GM13977 (cell line): ENCODE measurements around the gene GTF2IRD1.

Experiments used
- DNase-seq: peaks from one replicate; pipeline ENCODE4 v3.0.0; 2012; ENCODE audit warnings: low spot score
- in situ Hi-C: fragments of 300-500 bp; cut with MboI; formaldehyde crosslinking; loops from one replicate; pipeline ENCODE4 v1.12.0; 2022; ENCODE audit warnings: low sequenced_read_pairs, low pct_unique_long_range_greater_than_20kb, mixed read lengths, inconsistent platforms; ENCODE audit not compliant: unreplicated experiment
- TF ChIP-seq, protein P1 (sequence below): IDR thresholded peaks from 2 replicates; pipeline ENCODE4 v1.5.1; 2012; ENCODE audit warnings: mild to moderate bottlenecking, control low read depth; ENCODE audit not compliant: insufficient read depth; ENCODE audit errors: extremely low read depth, missing control alignments

The GTF2IRD1 gene

GRCh38 chr7:74475987-74476350 is 22.3 kb downstream of the GTF2IRD1 start:
- TF ChIP-seq, protein P1, sequence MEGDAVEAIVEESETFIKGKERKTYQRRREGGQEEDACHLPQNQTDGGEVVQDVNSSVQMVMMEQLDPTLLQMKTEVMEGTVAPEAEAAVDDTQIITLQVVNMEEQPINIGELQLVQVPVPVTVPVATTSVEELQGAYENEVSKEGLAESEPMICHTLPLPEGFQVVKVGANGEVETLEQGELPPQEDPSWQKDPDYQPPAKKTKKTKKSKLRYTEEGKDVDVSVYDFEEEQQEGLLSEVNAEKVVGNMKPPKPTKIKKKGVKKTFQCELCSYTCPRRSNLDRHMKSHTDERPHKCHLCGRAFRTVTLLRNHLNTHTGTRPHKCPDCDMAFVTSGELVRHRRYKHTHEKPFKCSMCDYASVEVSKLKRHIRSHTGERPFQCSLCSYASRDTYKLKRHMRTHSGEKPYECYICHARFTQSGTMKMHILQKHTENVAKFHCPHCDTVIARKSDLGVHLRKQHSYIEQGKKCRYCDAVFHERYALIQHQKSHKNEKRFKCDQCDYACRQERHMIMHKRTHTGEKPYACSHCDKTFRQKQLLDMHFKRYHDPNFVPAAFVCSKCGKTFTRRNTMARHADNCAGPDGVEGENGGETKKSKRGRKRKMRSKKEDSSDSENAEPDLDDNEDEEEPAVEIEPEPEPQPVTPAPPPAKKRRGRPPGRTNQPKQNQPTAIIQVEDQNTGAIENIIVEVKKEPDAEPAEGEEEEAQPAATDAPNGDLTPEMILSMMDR, result no peak
- in situ Hi-C loops, result no loop called here

GRCh38 chr7:74476626-74477025 is 22.9 kb downstream of the GTF2IRD1 start:
- no peak for DNase-seq
- in situ Hi-C loops, result no loop called here

More at GRCh38 chr7:74475987-74476350, 22.3 kb downstream of the GTF2IRD1 start:
- DNase-seq, result no peak

GRCh38 chr7:74478671-74479065 is 25.0 kb downstream of the GTF2IRD1 start:
- DNase-seq, result no peak
- TF ChIP-seq, protein P1, result no peak
- in situ Hi-C loops, result no loop called here

More at GRCh38 chr7:74476626-74477025, 22.9 kb downstream of the GTF2IRD1 start:
- TF ChIP-seq, protein P1, result no peak

DNA sequence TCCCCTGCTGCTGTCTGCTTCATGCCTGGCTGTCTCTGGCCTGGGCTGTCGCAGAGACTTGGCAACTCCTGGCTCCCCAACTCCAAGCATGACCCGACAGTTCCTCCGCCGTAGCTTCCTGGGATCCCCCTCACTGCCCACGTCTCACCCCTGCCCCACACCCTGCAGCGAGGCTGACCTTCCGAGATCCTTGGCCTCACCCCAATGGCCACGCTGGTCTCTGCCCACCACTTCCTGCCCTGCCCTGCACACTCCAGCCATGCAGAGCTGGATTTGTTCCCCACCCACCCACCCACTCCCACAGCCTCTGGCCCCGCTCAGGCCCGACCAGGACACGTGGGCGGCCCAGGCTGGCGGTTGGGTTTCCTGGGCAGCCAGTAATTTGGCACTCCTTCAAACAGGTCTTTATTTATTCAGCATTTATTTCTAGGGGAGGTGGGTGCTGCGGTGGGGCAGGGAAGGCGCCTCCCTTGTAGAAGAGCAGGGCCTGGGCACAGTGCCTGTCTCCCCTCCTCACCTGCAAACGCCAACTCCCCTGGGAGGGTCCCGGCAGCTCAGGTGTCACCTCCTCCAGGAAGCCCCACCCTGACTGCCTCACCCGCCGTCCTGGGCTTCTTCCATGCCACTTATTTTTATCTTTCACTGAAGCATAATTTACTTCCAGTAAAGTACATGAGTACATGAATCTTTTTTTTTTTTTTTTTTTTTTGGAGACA is 25.5 kb downstream of the GTF2IRD1 start:
- DNase-seq, result peak; percentile 41
- in situ Hi-C loops, result no loop called here
- TF ChIP-seq, protein P1, result no peak

DNA sequence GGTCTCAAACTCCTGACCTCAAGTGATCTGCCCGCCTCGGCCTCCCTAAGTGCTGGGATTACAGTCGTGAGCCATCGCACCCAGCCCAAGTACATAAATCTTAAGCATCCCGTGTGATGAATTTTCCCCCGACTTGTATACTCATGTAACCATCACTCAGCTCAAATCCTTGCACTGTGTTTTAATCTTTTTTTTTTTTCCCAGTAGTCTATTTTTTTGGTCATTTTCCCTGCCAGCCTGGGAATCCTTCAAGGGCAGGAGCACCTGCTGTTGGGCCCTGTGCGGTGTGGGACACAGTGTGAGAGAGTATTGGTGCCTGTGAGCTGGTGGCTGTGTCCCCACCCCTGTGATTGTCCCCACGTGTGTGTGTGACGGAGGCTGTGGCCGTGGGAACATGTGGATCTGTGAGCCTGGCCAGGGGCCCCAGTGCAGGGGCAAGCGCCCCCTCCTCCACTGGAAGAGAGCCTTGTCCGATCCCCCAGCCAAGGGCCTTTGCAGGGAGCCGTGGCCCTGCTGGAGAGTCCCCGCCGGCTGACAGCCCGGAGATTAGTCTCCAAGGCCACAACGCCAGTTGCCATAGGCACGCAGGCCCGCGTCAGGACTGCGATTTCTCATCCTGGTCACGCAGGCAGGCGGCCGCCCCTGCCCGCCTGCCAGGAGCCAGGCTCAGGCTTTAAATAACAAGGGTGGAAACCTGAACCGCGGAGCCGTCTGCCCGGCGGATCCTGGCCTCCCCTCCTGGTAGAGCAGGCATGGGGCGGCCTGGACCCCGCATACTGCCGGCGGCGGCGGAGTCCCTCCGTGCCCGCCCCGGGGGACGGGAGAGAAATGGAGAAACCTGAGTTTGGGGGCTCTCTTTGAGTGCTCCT is 26.5 kb downstream of the GTF2IRD1 start:
- peak; percentile 54 for DNase-seq
- in situ Hi-C loops, result no loop called here
- TF ChIP-seq, protein P1, result no peak

- TF ChIP-seq, protein P1, result no peak
- no peak for DNase-seq
- in situ Hi-C loops, result no loop called here
Observed at GRCh38 chr7:74480861-74481417, 27.2 kb downstream of the GTF2IRD1 start.
